H9 (cell line): ENCODE results near the gene ANK3. TPM values are rescaled to one million over a fixed set of nuclear protein-coding genes. Genes with fewer than 3 reads are reported as not detected.

Experiments used
- DNase-seq: peaks from one replicate; pipeline ENCODE4 v3.0.0-alpha.2; 2017
- H2AFZ ChIP-seq: one replicate; pipeline ENCODE4 v1.6.1; 2013; ENCODE audit warnings: mild to moderate bottlenecking, low read length, control low read depth, moderate library complexity
- H2AK5ac ChIP-seq: 2 replicates; pipeline ENCODE4 v1.6.1; 2013; ENCODE audit warnings: low read length, control low read depth, mixed read lengths; ENCODE audit not compliant: insufficient read length
- H2BK120ac ChIP-seq: one replicate; pipeline ENCODE4 v1.6.1; 2013; ENCODE audit warnings: low read depth, mild to moderate bottlenecking, low read length, control low read depth, inconsistent platforms; ENCODE audit not compliant: poor library complexity, severe bottlenecking
- H2BK12ac ChIP-seq: 2 replicates; pipeline ENCODE4 v1.6.1; 2013; ENCODE audit warnings: low read length, control low read depth, mixed read lengths, low read depth; ENCODE audit not compliant: insufficient read length
- H2BK15ac ChIP-seq: 2 replicates; pipeline ENCODE4 v1.6.1; 2013; ENCODE audit warnings: low read depth, low read length, control low read depth
- H2BK20ac ChIP-seq: one replicate; pipeline ENCODE4 v1.6.1; 2013; ENCODE audit warnings: low read depth, mild to moderate bottlenecking, low read length, control low read depth, inconsistent platforms; ENCODE audit not compliant: poor library complexity, severe bottlenecking
- H2BK5ac ChIP-seq: 2 replicates; pipeline ENCODE4 v1.6.1; 2013; ENCODE audit warnings: low read length, control low read depth, mixed read lengths; ENCODE audit not compliant: insufficient read length
- H3K14ac ChIP-seq: 2 replicates; pipeline ENCODE4 v1.6.1; 2013; ENCODE audit warnings: low read length, control low read depth; ENCODE audit not compliant: insufficient read depth
- H3K18ac ChIP-seq: 2 replicates; pipeline ENCODE4 v1.6.1; 2013; ENCODE audit warnings: low read depth, mild to moderate bottlenecking, mixed read lengths, low read length, control low read depth; ENCODE audit not compliant: insufficient read length
- H3K23ac ChIP-seq: 2 replicates; pipeline ENCODE4 v1.6.1; 2013; ENCODE audit warnings: low read length, control low read depth, mixed read lengths, low read depth; ENCODE audit not compliant: insufficient read length
- H3K23me2 ChIP-seq: 2 replicates; pipeline ENCODE4 v1.6.1; 2013; ENCODE audit warnings: low read depth, mild to moderate bottlenecking, mixed read lengths, low read length, control low read depth; ENCODE audit not compliant: insufficient read length, poor library complexity, severe bottlenecking
- H3K27ac ChIP-seq: 2 replicates; pipeline ENCODE4 v1.5.1; 2013; ENCODE audit warnings: low read length, control low read depth, mixed read lengths, low read depth; ENCODE audit not compliant: insufficient read length
- H3K27me3 ChIP-seq: 2 replicates; pipeline ENCODE4 v1.6.1; 2013; ENCODE audit warnings: low read length, control low read depth, inconsistent platforms; ENCODE audit not compliant: insufficient read depth
- H3K4ac ChIP-seq: 2 replicates; pipeline ENCODE4 v1.6.1; 2013; ENCODE audit warnings: low read depth, mild to moderate bottlenecking, control low read depth, inconsistent platforms, low read length, moderate library complexity
- H3K4me1 ChIP-seq: 2 replicates; pipeline ENCODE4 v1.6.1; 2013; ENCODE audit warnings: low read length, control low read depth, inconsistent platforms; ENCODE audit not compliant: insufficient read depth
- H3K4me2 ChIP-seq: 2 replicates; pipeline ENCODE4 v1.6.1; 2013; ENCODE audit warnings: low read length, control low read depth, mixed read lengths; ENCODE audit not compliant: insufficient read length, insufficient read depth
- H3K56ac ChIP-seq: 2 replicates; pipeline ENCODE4 v1.6.1; 2013; ENCODE audit warnings: low read depth, mild to moderate bottlenecking, mixed read lengths, low read length, control low read depth; ENCODE audit not compliant: insufficient read length
- H3K79me1 ChIP-seq: 2 replicates; pipeline ENCODE4 v1.6.1; 2013; ENCODE audit warnings: low read depth, mild to moderate bottlenecking, moderate library complexity, low read length, control low read depth, inconsistent platforms; ENCODE audit not compliant: insufficient read depth, poor library complexity, severe bottlenecking
- H3K79me2 ChIP-seq: 2 replicates; pipeline ENCODE4 v1.6.1; 2013; ENCODE audit warnings: low read length, control low read depth, inconsistent platforms; ENCODE audit not compliant: insufficient read depth
- H3K9ac ChIP-seq: 2 replicates; pipeline ENCODE4 v1.6.1; 2013; ENCODE audit warnings: low read length, control low read depth, mixed read lengths; ENCODE audit not compliant: insufficient read length; ENCODE audit errors: extremely low read depth
- H3K9me3 ChIP-seq: one replicate; pipeline ENCODE4 v1.6.1; 2013; ENCODE audit warnings: low read depth, low read length, inconsistent platforms; ENCODE audit not compliant: control insufficient read depth
- H3T11ph ChIP-seq: one replicate; pipeline ENCODE4 v1.6.1; 2013; ENCODE audit warnings: mild to moderate bottlenecking, low read length, control low read depth, inconsistent platforms
- H4K20me1 ChIP-seq: one replicate; pipeline ENCODE4 v1.6.1; 2013; ENCODE audit not compliant: control insufficient read depth, insufficient read length, insufficient read depth
- H4K5ac ChIP-seq: 2 replicates; pipeline ENCODE4 v1.6.1; 2013; ENCODE audit warnings: low read depth, mild to moderate bottlenecking, mixed read lengths, low read length, control low read depth; ENCODE audit not compliant: insufficient read length
- H4K8ac ChIP-seq: replicated peaks from 2 replicates; pipeline ENCODE4 v1.6.1; 2013; ENCODE audit warnings: low read length, control low read depth, mixed read lengths, low read depth; ENCODE audit not compliant: insufficient read length
- H4K91ac ChIP-seq: 2 replicates; pipeline ENCODE4 v1.6.1; 2013; ENCODE audit warnings: low read depth, mild to moderate bottlenecking, moderate library complexity, mixed read lengths, low read length, control low read depth; ENCODE audit not compliant: insufficient read length
- H3K27ac Mint-ChIP-seq, 3 experiments: 2 replicates in 2 of 3; 3 replicates in 1 of 3; pipeline ENCODE4 v1.8.0; 2020 to 2021; ENCODE audit warnings: mixed read lengths in 3 of 3, mild to moderate bottlenecking in 1 of 3, moderate library complexity in 1 of 3
- H3K27me3 Mint-ChIP-seq: 2 replicates; pipeline ENCODE4 v1.8.0; 2021; ENCODE audit warnings: low read depth, mild to moderate bottlenecking, moderate library complexity, mixed read lengths
- H3K36me3 Mint-ChIP-seq, 3 experiments: 2 replicates in 2 of 3; 3 replicates in 1 of 3; pipeline ENCODE4 v1.8.0; 2020 to 2021; ENCODE audit warnings: low read depth in 3 of 3, mixed read lengths in 3 of 3; ENCODE audit not compliant: insufficient read depth in 1 of 3
- H3K4me1 Mint-ChIP-seq, 2 experiments: 2 replicates each; pipeline ENCODE4 v1.8.0; 2020; ENCODE audit warnings: mixed read lengths in 2 of 2
- H3K4me3 Mint-ChIP-seq, 2 experiments: 2 replicates in 1 of 2; 3 replicates in 1 of 2; pipeline ENCODE4 v1.8.0; 2020 to 2021; ENCODE audit warnings: mild to moderate bottlenecking in 2 of 2, mixed read lengths in 2 of 2, moderate library complexity in 1 of 2
- H3K9me3 Mint-ChIP-seq, 2 experiments: 2 replicates in 1 of 2; 3 replicates in 1 of 2; pipeline ENCODE4 v1.8.0; 2020; ENCODE audit warnings: mild to moderate bottlenecking in 2 of 2, mixed read lengths in 2 of 2, moderate library complexity in 1 of 2
- CTCF ChIP-seq: fragments of 200-600 bp; sonication (generic); conservative IDR thresholded peaks from 3 replicates; pipeline ENCODE4 v1.8.0; 2021; ENCODE audit warnings: antibody characterized with exemption, mild to moderate bottlenecking
- WGBS: extraction: QIAGEN DNeasy Blood & Tissue Kit; methylation state at CpG from one replicate; pipeline ENCODE4 v1.1.7; 2013; ENCODE audit warnings: missing lambda C conversion rate, low lambda C conversion rate, mixed read lengths; ENCODE audit not compliant: insufficient read length; ENCODE audit errors: extremely low coverage; 5-methylcytosine and 5-hydroxymethylcytosine counted together
- total RNA-seq: library from RNA; stranded (reverse); gene quantifications from 2 replicates; pipeline ENCODE4 v1.2.1, GENCODE V29; 2021

ANK3 gene
- total RNA-seq, 1 experiment from 2014 or later: 59.6 TPM

GRCh38 chr10:60140651-60141632 lies 248.7 kb downstream of the ANK3 start:
- Histone ChIP-seq H2BK15ac (no peak overlapping the region), H3K4ac (no peak overlapping the region; the same call in 1 of the 2 replicates), H3K27me3 (no peaks in the 10 kb centered on the region), H3K9ac (peak overlapping the region; percentile 15), H3K23me2 (peaks cover 9% of the 10 kb centered on the region), H3K4me2 (peak overlapping the region; percentile 85), H2BK120ac (no peak overlapping the region), H3K9me3 (no peaks in the 10 kb centered on the region), H3K14ac (peak overlapping the region; percentile 75; the same call in 1 of the 2 replicates), H4K5ac (no peak overlapping the region), H3T11ph (peak overlapping the region; percentile 46), H2AFZ (peak overlapping the region; percentile 86), H3K18ac (peak overlapping the region; percentile 76), H2BK12ac (peak overlapping the region; percentile 79), H4K20me1 (no peaks in the 10 kb centered on the region), H3K23ac (no peak overlapping the region), H3K79me2 (no peaks in the 10 kb centered on the region), H2BK5ac (peak overlapping the region; percentile 74), H3K79me1 (no peaks in the 10 kb centered on the region), H3K56ac (no peak overlapping the region), H2AK5ac (no peak overlapping the region), H4K91ac (no peak overlapping the region), H3K27ac (peak overlapping the region; percentile 98), H2BK20ac (peak overlapping the region; percentile 85), H3K4me1 (peaks cover 6% of the 10 kb centered on the region; the same call in 1 of the 2 replicates), H4K8ac (no peak overlapping the region)
- DNase-seq: peak; percentile 84
- H3K4me3 Mint-ChIP-seq: no peak overlapping the region
- H3K27ac Mint-ChIP-seq: no peak overlapping the region
- H3K4me1 Mint-ChIP-seq: peaks cover 6 to 16% of the 10 kb centered on the region in 2 experiments
- no peaks in the 10 kb centered on the region for H3K27me3 Mint-ChIP-seq
- TF ChIP-seq CTCF: no peak
- H3K9me3 Mint-ChIP-seq: no peaks in the 10 kb centered on the region
- WGBS: no CpG with 5 or more reads among the region's 12 CpGs
- no peaks in the 10 kb centered on the region for H3K36me3 Mint-ChIP-seq
